A673 (cell line): Measurements from ENCODE around the gene C8A. TPM values are rescaled to one million over a fixed set of nuclear protein-coding genes. Genes with fewer than 3 reads are reported as not detected.

Experiments used
- BruUV-seq: library from RNA; stranded (reverse); fragments of 400-500 nt; replicated peaks from 2 replicates; lab custom pipeline; 2021; lab: Mats Ljungman, UMichigan
- CTCF ChIA-PET: fragments of 300-600 bp; sonication (Branson Sonifier 250); formaldehyde crosslinking; loops from one replicate; lab custom pipeline; 2022; ENCODE audit warnings: antibody characterized with exemption; lab: Charles Lee
- POLR2A ChIA-PET: fragments of 300-600 bp; sonication (Branson Sonifier 250); formaldehyde crosslinking; loops from one replicate; lab custom pipeline; 2022; ENCODE audit warnings: antibody characterized with exemption; ENCODE audit not compliant: low non-redundant PET; lab: Charles Lee
- DNase-seq: peaks from one replicate; pipeline ENCODE4 v3.0.0-alpha.2; 2015; ENCODE audit warnings: low spot score
- H3K27ac ChIP-seq: fragments of 200-600 bp; sonication (generic); 2 replicates; pipeline ENCODE4 v1.5.1; 2016; ENCODE audit warnings: mixed run types, low read depth, mild to moderate bottlenecking, mixed read lengths, antibody characterized with exemption, low read length; ENCODE audit not compliant: poor library complexity, severe bottlenecking
- H3K27me3 ChIP-seq: fragments of 200-600 bp; sonication (generic); replicated peaks from 2 replicates; pipeline ENCODE4 v1.6.1; 2017; ENCODE audit warnings: mixed run types, low read depth, mild to moderate bottlenecking, mixed read lengths, antibody characterized with exemption, low read length; ENCODE audit not compliant: insufficient read depth, poor library complexity
- H3K36me3 ChIP-seq: fragments of 200-600 bp; sonication (generic); 2 replicates; pipeline ENCODE4 v1.6.1; 2016; ENCODE audit warnings: mixed run types, mild to moderate bottlenecking, mixed read lengths, antibody characterized with exemption, low read length; ENCODE audit not compliant: insufficient read depth, poor library complexity, severe bottlenecking
- H3K4me1 ChIP-seq: fragments of 200-600 bp; sonication (generic); 2 replicates; pipeline ENCODE4 v1.6.1; 2017; ENCODE audit warnings: mixed run types, mild to moderate bottlenecking, mixed read lengths, antibody characterized with exemption, low read length; ENCODE audit not compliant: insufficient read depth, poor library complexity, severe bottlenecking
- H3K4me3 ChIP-seq: fragments of 200-600 bp; sonication (generic); 2 replicates; pipeline ENCODE4 v1.5.1; 2016; ENCODE audit warnings: low read depth, mixed run types, mild to moderate bottlenecking, mixed read lengths, low read length; ENCODE audit not compliant: poor library complexity, severe bottlenecking
- H3K9me3 ChIP-seq: fragments of 200-600 bp; sonication (generic); 2 replicates; pipeline ENCODE4 v1.6.1; 2016; ENCODE audit warnings: mixed run types, low read depth, mild to moderate bottlenecking, mixed read lengths, antibody characterized with exemption, low read length; ENCODE audit not compliant: poor library complexity, severe bottlenecking
- EZH2 ChIP-seq: fragments of 200-600 bp; sonication (generic); IDR thresholded peaks from 2 replicates; pipeline ENCODE4 v1.6.1; 2017; ENCODE audit warnings: borderline replicate concordance, low read depth, mild to moderate bottlenecking, mixed read lengths, antibody characterized with exemption, low read length; ENCODE audit not compliant: poor library complexity, severe bottlenecking
- intact Hi-C: fragments of 100-400 bp; cut with micrococcal nuclease; formaldehyde crosslinking; loops from one replicate; pipeline ENCODE4 v1.10.0; 2022; ENCODE audit not compliant: unreplicated experiment
- total RNA-seq: library from RNA; stranded (reverse); gene quantifications from 2 replicates; pipeline ENCODE4 v1.2.3, GENCODE V29; 2021
- TF ChIP-seq, protein P1 (sequence below): fragments of 300-800, 200-600 bp; sonication (generic); conservative IDR thresholded peaks from 2 replicates; pipeline ENCODE4 v1.5.1; 2017; ENCODE audit warnings: low read depth, mild to moderate bottlenecking, antibody characterized with exemption, low read length, moderate library complexity, mixed read lengths

The C8A gene
- total RNA-seq, 1 experiment from 2014 or later, result not detected

DNA sequence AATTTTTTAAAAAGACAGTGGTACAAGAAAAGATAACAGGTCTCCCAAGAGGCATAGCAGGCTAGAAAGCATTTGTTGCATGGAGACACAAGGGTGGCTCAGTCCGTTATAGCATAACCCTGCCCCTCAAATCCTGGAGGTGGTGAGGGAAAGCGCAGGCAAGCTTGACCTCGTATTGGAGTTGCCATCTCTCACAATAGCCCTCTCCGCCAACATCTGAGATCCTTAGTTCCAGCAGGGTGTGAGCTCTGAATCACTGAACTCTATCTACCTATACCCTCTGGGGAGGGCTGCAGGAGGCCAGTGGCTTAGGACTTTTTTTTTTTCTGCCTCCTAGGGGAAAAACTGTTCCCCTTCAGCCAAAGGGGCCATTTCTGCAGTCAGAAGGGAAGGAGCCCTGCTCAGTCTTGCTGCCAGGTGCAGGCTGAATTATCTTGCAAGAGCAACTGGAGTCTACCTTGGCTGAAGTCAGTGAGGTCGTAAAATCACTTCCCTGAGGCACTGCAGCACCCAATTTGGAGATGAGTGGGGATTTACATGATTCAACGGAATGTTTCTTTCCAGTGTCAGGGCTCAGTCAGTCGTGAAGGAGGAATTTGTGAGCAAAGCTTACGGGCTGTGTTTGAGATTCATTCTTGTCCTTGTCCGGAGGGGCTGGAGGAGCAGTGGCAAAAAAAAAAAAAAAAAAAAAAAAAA is 17.2 kb upstream of the C8A start:
- no peak overlapping the region for H3K27ac ChIP-seq
- H3K4me1 ChIP-seq, result peaks cover 2% of the 10 kb centered on the region
- no peak overlapping the region for H3K4me3 ChIP-seq
- no peaks in the 10 kb centered on the region for H3K27me3 ChIP-seq
- DNase-seq, result no peak
- H3K9me3 ChIP-seq, result no peaks in the 10 kb centered on the region
- TF ChIP-seq, protein P1, sequence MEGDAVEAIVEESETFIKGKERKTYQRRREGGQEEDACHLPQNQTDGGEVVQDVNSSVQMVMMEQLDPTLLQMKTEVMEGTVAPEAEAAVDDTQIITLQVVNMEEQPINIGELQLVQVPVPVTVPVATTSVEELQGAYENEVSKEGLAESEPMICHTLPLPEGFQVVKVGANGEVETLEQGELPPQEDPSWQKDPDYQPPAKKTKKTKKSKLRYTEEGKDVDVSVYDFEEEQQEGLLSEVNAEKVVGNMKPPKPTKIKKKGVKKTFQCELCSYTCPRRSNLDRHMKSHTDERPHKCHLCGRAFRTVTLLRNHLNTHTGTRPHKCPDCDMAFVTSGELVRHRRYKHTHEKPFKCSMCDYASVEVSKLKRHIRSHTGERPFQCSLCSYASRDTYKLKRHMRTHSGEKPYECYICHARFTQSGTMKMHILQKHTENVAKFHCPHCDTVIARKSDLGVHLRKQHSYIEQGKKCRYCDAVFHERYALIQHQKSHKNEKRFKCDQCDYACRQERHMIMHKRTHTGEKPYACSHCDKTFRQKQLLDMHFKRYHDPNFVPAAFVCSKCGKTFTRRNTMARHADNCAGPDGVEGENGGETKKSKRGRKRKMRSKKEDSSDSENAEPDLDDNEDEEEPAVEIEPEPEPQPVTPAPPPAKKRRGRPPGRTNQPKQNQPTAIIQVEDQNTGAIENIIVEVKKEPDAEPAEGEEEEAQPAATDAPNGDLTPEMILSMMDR, result no peak
- TF ChIP-seq EZH2, result no peak
- H3K36me3 ChIP-seq, result no peaks in the 10 kb centered on the region
- POLR2A ChIA-PET, result no interaction called here
- no TSS peak for BruUV-seq
- CTCF ChIA-PET, result no interaction called here
- intact Hi-C loops, result loop anchor here (10.0 kb wide), 1 partner anchor 1207 kb away; no protein-coding TSS in a partner anchor

DNA sequence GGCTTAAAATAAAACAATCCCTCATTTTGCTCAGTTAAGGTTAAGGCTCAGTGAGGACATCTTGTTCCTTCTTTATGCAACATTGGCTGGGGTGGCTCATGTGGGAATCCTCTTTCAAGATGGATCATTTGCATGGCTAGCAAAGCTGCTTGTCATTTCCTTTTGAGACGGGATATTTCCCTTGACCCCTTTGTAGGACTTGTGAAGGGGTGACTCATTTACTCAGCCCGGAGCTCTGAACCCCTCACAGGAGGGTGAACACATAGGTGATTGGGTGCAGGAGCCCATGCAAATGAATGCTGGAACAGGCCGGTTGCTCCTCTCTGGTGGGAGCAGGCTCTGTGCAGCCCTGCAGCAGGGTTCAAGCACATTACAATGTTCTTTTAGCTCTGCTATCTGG is 15.8 kb upstream of the C8A start:
- Histone ChIP-seq H3K4me1 (no peaks in the 10 kb centered on the region), H3K27ac (no peak overlapping the region), H3K27me3 (no peaks in the 10 kb centered on the region), H3K36me3 (no peaks in the 10 kb centered on the region), H3K9me3 (no peaks in the 10 kb centered on the region), H3K4me3 (no peak overlapping the region)
- TF ChIP-seq, protein P1, result no peak
- TF ChIP-seq EZH2, result no peak
- no TSS peak for BruUV-seq
- POLR2A ChIA-PET, result no interaction called here
- DNase-seq, result no peak
- CTCF ChIA-PET, result no interaction called here
- intact Hi-C loops, result loop anchor here (10.0 kb wide), 1 partner anchor 1206 kb away; no protein-coding TSS in a partner anchor

DNA sequence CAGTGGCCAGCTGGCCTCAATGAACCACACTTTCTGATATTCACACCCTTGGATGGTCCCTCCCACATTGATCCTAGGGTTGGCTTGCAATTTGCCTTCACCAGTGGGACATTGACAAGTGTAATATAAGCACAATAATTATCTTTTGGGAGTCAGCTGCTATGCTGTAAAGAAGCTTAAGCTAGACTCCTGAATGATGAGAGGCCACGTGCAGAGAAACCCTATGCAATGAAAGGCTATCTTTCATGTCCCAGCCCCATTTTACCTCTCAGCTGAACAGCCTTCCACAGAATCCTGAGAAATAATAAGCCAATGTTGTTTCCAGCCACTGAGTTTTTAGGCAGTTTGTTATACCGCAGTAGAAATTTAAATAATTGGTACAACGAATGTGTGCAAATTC is 11.1 kb upstream of the C8A start:
- TF ChIP-seq, protein P1, result no peak
- TF ChIP-seq EZH2, result no peak
- Histone ChIP-seq H3K27ac (no peak overlapping the region), H3K4me1 (no peaks in the 10 kb centered on the region), H3K27me3 (no peaks in the 10 kb centered on the region), H3K9me3 (no peaks in the 10 kb centered on the region), H3K36me3 (no peaks in the 10 kb centered on the region), H3K4me3 (no peak overlapping the region)
- no TSS peak for BruUV-seq
- intact Hi-C loops, result no loop called here
- no peak for DNase-seq
- ChIA-PET CTCF (no interaction called here), POLR2A (no interaction called here)
